Uterus (tissue), 2 donors: ENCODE results near the gene GAMT.
"Not testable (repeated sequence)": the region's sequence is repeated elsewhere in the genome, so short reads cannot be mapped to it uniquely, and the experiment has no call there.

Experiments
- POLR2A ChIP-seq, 2 donors: fragments of 450-650 bp; IDR thresholded peaks; one replicate each; pipeline ENCODE4 v1.6.1; 2016; ENCODE audit warnings: antibody characterized with exemption in 2 of 2, mild to moderate bottlenecking in 1 of 2, moderate library complexity in 1 of 2
- TF ChIP-seq, protein P1 (sequence below), 4 experiments: fragments of 200-600 bp in 2 of 4; fragments of 450-650 bp in 2 of 4; sonication (generic) in 2 of 4; IDR thresholded peaks; one replicate each; pipeline ENCODE4 v1.5.1; 2016 to 2019; ENCODE audit warnings: antibody characterized with exemption in 4 of 4, mild to moderate bottlenecking in 2 of 4, moderate library complexity in 1 of 4

DNA sequence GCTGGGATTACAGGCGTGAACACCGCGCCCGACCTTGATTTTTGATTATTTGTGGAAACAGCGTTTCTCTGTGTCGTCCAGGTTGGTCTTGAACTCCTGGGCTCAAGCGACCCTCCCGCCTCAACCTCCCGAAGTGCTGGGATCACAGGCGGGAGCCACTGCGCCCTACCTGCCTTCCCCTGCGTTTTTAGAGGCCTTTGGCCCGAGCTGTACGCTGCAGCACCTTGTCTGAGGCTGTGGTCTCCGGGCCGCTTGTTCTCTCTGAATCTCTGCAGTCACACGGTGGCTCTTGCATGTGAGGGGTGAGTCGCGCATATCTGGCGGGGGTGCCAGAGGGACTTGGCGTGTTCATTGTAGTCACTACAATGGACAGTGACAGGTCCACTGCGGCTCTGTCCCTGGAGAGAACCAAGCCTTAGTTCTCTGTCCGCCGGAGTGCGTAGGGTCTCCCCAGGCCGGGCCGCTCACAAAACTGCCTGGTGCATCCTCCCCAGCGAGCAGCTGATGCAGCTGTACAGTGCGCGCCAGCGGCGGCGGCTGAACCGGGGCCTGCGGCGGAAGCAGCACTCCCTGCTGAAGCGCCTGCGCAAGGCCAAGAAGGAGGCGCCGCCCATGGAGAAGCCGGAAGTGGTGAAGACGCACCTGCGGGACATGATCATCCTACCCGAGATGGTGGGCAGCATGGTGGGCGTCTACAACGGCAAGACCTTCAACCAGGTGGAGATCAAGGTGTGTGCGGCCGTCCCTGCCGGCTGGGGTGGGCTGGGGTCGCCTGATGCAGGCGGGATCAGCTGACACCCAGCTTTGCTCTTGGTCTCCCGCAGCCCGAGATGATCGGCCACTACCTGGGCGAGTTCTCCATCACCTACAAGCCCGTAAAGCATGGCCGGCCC lies 38.4 kb upstream of the GAMT start:
- TF ChIP-seq, protein P1, sequence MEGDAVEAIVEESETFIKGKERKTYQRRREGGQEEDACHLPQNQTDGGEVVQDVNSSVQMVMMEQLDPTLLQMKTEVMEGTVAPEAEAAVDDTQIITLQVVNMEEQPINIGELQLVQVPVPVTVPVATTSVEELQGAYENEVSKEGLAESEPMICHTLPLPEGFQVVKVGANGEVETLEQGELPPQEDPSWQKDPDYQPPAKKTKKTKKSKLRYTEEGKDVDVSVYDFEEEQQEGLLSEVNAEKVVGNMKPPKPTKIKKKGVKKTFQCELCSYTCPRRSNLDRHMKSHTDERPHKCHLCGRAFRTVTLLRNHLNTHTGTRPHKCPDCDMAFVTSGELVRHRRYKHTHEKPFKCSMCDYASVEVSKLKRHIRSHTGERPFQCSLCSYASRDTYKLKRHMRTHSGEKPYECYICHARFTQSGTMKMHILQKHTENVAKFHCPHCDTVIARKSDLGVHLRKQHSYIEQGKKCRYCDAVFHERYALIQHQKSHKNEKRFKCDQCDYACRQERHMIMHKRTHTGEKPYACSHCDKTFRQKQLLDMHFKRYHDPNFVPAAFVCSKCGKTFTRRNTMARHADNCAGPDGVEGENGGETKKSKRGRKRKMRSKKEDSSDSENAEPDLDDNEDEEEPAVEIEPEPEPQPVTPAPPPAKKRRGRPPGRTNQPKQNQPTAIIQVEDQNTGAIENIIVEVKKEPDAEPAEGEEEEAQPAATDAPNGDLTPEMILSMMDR (IDR thresholded peaks at IDR 0.05): not testable (repeated sequence)
- TF ChIP-seq POLR2A (IDR thresholded peaks at IDR 0.05): not testable (repeated sequence)
